H1 (cell line): ENCODE data around the gene JAKMIP3. TPM values are rescaled to one million over a fixed set of nuclear protein-coding genes. Genes with fewer than 3 reads are reported as not detected.

Experiments used
- ATF3 ChIP-seq: IDR thresholded peaks from 2 replicates; pipeline ENCODE4 v1.6.1; 2011; ENCODE audit warnings: low read depth, mild to moderate bottlenecking, low read length; ENCODE audit not compliant: insufficient read depth
- CHD7 ChIP-seq: fragments of 300-600 bp; sonication (generic); IDR thresholded peaks from 2 replicates; pipeline ENCODE4 v1.7.1; 2012; ENCODE audit warnings: low read length, moderate library complexity, mild to moderate bottlenecking, inconsistent platforms; ENCODE audit not compliant: insufficient replicate concordance
- KDM4A ChIP-seq: IDR thresholded peaks from one replicate; pipeline ENCODE4 v1.7.1; 2012; ENCODE audit warnings: low read depth, mild to moderate bottlenecking, moderate library complexity, low read length, inconsistent platforms; ENCODE audit not compliant: severe bottlenecking
- SIX5 ChIP-seq: IDR thresholded peaks from 2 replicates; pipeline ENCODE4 v1.6.1; 2011; ENCODE audit warnings: mild to moderate bottlenecking, low read depth, low read length
- SP1 ChIP-seq: IDR thresholded peaks from 2 replicates; pipeline ENCODE4 v1.6.1; 2011; ENCODE audit warnings: low read depth, low read length
- SP4 ChIP-seq: IDR thresholded peaks from 2 replicates; pipeline ENCODE4 v1.6.1; 2012; ENCODE audit warnings: low read length, inconsistent platforms
- TAF1 ChIP-seq: IDR thresholded peaks from 2 replicates; pipeline ENCODE4 v1.6.1; 2011; ENCODE audit warnings: mild to moderate bottlenecking, low read depth, low read length
- polyA plus RNA-seq, 7 experiments: library from polyadenylated mRNA; depleted of rRNA in 3 of 7; stranded (reverse) in 5 of 7; unstranded in 2 of 7; fragments of >200 nt in 5 of 7; fragments of 200-250 nt in 2 of 7; gene quantifications; 1 replicate in 5 of 7; 2 replicates in 1 of 7; 4 replicates in 1 of 7; pipeline versions ENCODE4 v1.2.1 to v1.2.3, GENCODE V29; 2011 to 2013; ENCODE audit warnings: missing spikeins in 2 of 7, mixed read lengths in 2 of 7
- total RNA-seq: library from RNA; stranded (reverse); fragmentation: NEBNext Ultra II Directional; extraction: Animal tissue kit (Norgen Biotek cat#: 25700); gene quantifications from 2 replicates; pipeline ENCODE4 v1.2.1, GENCODE V29; 2021

JAKMIP3 gene
- total and polyA plus RNA-seq, 2 of the 8 experiments (the other 6 are each of a cell fraction or from before 2014, with no cell fraction given), result 0.83 to 0.91 TPM

GRCh38 chr10:132057191-132057681, 8.5 kb upstream of the JAKMIP3 start (continued):
- no peak for TF ChIP-seq CHD7
- no peak for TF ChIP-seq SIX5
- no peak for TF ChIP-seq SP1
- no peak for TF ChIP-seq ATF3
- TF ChIP-seq KDM4A, result no peak
- no peak for TF ChIP-seq SP4
- no peak for TF ChIP-seq TAF1
